Measurements from ENCODE around the gene TEX9.

The TEX9 gene

GRCh38 chr15:56464893-56465520 is 99.8 kb downstream of the TEX9 start, which contains the start of gene MNS1:
Gene MNS1 (minus strand): TSS chr15:56465137. CDS start chr15:56464972, 165 bp downstream.
- ATAC-seq: peak; percentile 100
- no peak for TF ChIP-seq CSRNP3 (CRISPR knock-in tag; IDR thresholded peaks at IDR 0.05)
- TF ChIP-seq ARNTL (CRISPR knock-in tag; IDR thresholded peaks at IDR 0.05; ENCODE audit: borderline replicate concordance, low read depth): no peak
- no peak for TF ChIP-seq GLIS3 (CRISPR knock-in tag; IDR thresholded peaks at IDR 0.05)
- TF ChIP-seq SNAI2 (CRISPR knock-in tag; IDR thresholded peaks at IDR 0.05): no peak
- TF ChIP-seq TOX (CRISPR knock-in tag; IDR thresholded peaks at IDR 0.05; ENCODE audit: borderline replicate concordance): no peak
- no peak for TF ChIP-seq PATZ1 (CRISPR knock-in tag; IDR thresholded peaks at IDR 0.05; ENCODE audit: borderline replicate concordance)
- TF ChIP-seq CREB5 (CRISPR knock-in tag; IDR thresholded peaks at IDR 0.05; ENCODE audit: low read depth): no peak
- no peak for TF ChIP-seq CSDC2 (CRISPR knock-in tag; IDR thresholded peaks at IDR 0.05)
- no peak for TF ChIP-seq TCF4 (CRISPR knock-in tag; IDR thresholded peaks at IDR 0.05; ENCODE audit: borderline replicate concordance)
- no peak for TF ChIP-seq ZNF8 (CRISPR knock-in tag; IDR thresholded peaks at IDR 0.05)
- no peak for TF ChIP-seq ZC3H10 (CRISPR knock-in tag; IDR thresholded peaks at IDR 0.05)
- TF ChIP-seq POU6F1 (CRISPR knock-in tag; IDR thresholded peaks at IDR 0.05; ENCODE audit: borderline replicate concordance, low read depth): no peak
- no peak for TF ChIP-seq ZFP30 (CRISPR knock-in tag; IDR thresholded peaks at IDR 0.05)
- TF ChIP-seq ZNF565 (CRISPR knock-in tag; conservative IDR thresholded peaks at IDR 0.05; ENCODE audit: low read depth): no peak
- no peak for TF ChIP-seq TSHZ2 (CRISPR knock-in tag; IDR thresholded peaks at IDR 0.05)
- TF ChIP-seq RARB (CRISPR knock-in tag; IDR thresholded peaks at IDR 0.05): no peak

- no peak for ATAC-seq
- no peak for TF ChIP-seq ZNF565 (CRISPR knock-in tag; conservative IDR thresholded peaks at IDR 0.05; ENCODE audit: low read depth)
- TF ChIP-seq ARNTL (CRISPR knock-in tag; IDR thresholded peaks at IDR 0.05; ENCODE audit: borderline replicate concordance, low read depth): no peak
- no peak for TF ChIP-seq ZFP3 (CRISPR knock-in tag; IDR thresholded peaks at IDR 0.05)
- TF ChIP-seq TCF4 (CRISPR knock-in tag; IDR thresholded peaks at IDR 0.05; ENCODE audit: borderline replicate concordance): no peak
- TF ChIP-seq TOX (CRISPR knock-in tag; IDR thresholded peaks at IDR 0.05; ENCODE audit: borderline replicate concordance): no peak
- no peak for TF ChIP-seq ZC3H10 (CRISPR knock-in tag; IDR thresholded peaks at IDR 0.05)
- no peak for TF ChIP-seq ZNF8 (CRISPR knock-in tag; IDR thresholded peaks at IDR 0.05)
- TF ChIP-seq BACH2 (CRISPR knock-in tag; IDR thresholded peaks at IDR 0.05; ENCODE audit: borderline replicate concordance): no peak
- TF ChIP-seq ESRRG (CRISPR knock-in tag; IDR thresholded peaks at IDR 0.05): no peak
- TF ChIP-seq SNAI2 (CRISPR knock-in tag; IDR thresholded peaks at IDR 0.05): no peak
- TF ChIP-seq ZFP30 (CRISPR knock-in tag; IDR thresholded peaks at IDR 0.05): no peak
- no peak for TF ChIP-seq PPARA (CRISPR knock-in tag; IDR thresholded peaks at IDR 0.05; ENCODE audit: borderline replicate concordance)
- no peak for TF ChIP-seq PATZ1 (CRISPR knock-in tag; IDR thresholded peaks at IDR 0.05; ENCODE audit: borderline replicate concordance)
- no peak for TF ChIP-seq POU6F1 (CRISPR knock-in tag; IDR thresholded peaks at IDR 0.05; ENCODE audit: borderline replicate concordance, low read depth)
- no peak for TF ChIP-seq GLIS3 (CRISPR knock-in tag; IDR thresholded peaks at IDR 0.05)
- TF ChIP-seq TSHZ2 (CRISPR knock-in tag; IDR thresholded peaks at IDR 0.05): no peak
- TF ChIP-seq CSDC2 (CRISPR knock-in tag; IDR thresholded peaks at IDR 0.05): no peak
Observed at GRCh38 chr15:56467616-56468015, 102.4 kb downstream of the TEX9 start.
